K562 (cell line): ENCODE measurements around the gene TRERF1. TPM values are rescaled to one million over a fixed set of nuclear protein-coding genes. Genes with fewer than 3 reads are reported as not detected.
A peak's percentile ranks its signal among the peaks of the same experiment; 100 is the strongest.

ENCODE experiments used
- ATAC-seq: fragments of 200-7000 bp; cut with Tn5 transposase; 3 replicates; pipeline ENCODE4 v1.9.1; 2020; ENCODE audit warnings: moderate library complexity
- BruUV-seq: library from RNA; stranded (reverse); fragments of 400-500 nt; replicated peaks from 2 replicates; lab custom pipeline; 2021; lab: Mats Ljungman, UMichigan
- CTCF ChIA-PET: fragments of 300-600 bp; formaldehyde crosslinking; extraction: SDS; loops from one replicate; lab custom pipeline; 2021; ENCODE audit warnings: low intra/inter-chr PET ratio; lab: Yijun Ruan, JAX
- POLR2A ChIA-PET: fragments of 300-600, 350-650 bp; sonication (Branson Sonifier 250); formaldehyde crosslinking; extraction: SDS; loops from one replicate; lab custom pipeline; 2021; ENCODE audit warnings: antibody characterized with exemption, inconsistent platforms; lab: Yijun Ruan, JAX
- DNase-seq, 4 experiments: peaks; one replicate each; pipeline versions ENCODE4 v3.0.0 to v3.0.0-alpha.2; 2011 to 2018; ENCODE audit warnings: low spot score in 3 of 4, mixed read lengths in 3 of 4; ENCODE audit errors: extremely low read depth in 1 of 4
- FAIRE-seq: peaks from 2 replicates; lab custom pipeline; 2011; peaks lifted over from hg19 to GRCh38; lab: Jason Lieb, UNC
- H2AFZ ChIP-seq: 2 replicates; pipeline ENCODE4 v1.6.0; 2011; ENCODE audit warnings: low read depth, low read length, control low read depth, inconsistent platforms
- H3K27ac ChIP-seq: fragments of 200-600 bp; 3 replicates; pipeline ENCODE4 v1.8.0; 2011; ENCODE audit warnings: low read depth, mild to moderate bottlenecking, control low read depth, inconsistent platforms, low read length, moderate library complexity, mixed read lengths; ENCODE audit errors: extremely low read depth
- H3K27me3 ChIP-seq, 2 experiments: fragments of 300-600 bp in 1 of 2; 2 replicates in 1 of 2; 3 replicates in 1 of 2; pipeline versions ENCODE4 v1.6.0 to v1.8.0; 2011; ENCODE audit warnings: inconsistent platforms in 2 of 2, low read length in 2 of 2, mild to moderate bottlenecking in 1 of 2, mixed read lengths in 1 of 2, moderate library complexity in 1 of 2; ENCODE audit not compliant: control insufficient read depth in 2 of 2, insufficient read depth in 2 of 2
- H3K36me3 ChIP-seq: fragments of 300-600 bp; 3 replicates; pipeline ENCODE4 v1.8.0; 2011; ENCODE audit warnings: mild to moderate bottlenecking, low read length, inconsistent platforms; ENCODE audit not compliant: control insufficient read depth, insufficient read depth
- H3K4me1 ChIP-seq, 2 experiments: fragments of 200-600 bp in 1 of 2; replicated peaks in 1 of 2; 2 replicates in 1 of 2; 3 replicates in 1 of 2; pipeline versions ENCODE4 v1.5.1 to v1.8.0; 2011; ENCODE audit warnings: inconsistent platforms in 2 of 2, low read length in 2 of 2, mild to moderate bottlenecking in 1 of 2, mixed read lengths in 1 of 2, moderate library complexity in 1 of 2; ENCODE audit not compliant: control insufficient read depth in 2 of 2, insufficient read depth in 2 of 2
- H3K4me2 ChIP-seq: 2 replicates; pipeline ENCODE4 v1.6.1; 2011; ENCODE audit warnings: low read length, control low read depth, inconsistent platforms, mixed read lengths; ENCODE audit not compliant: insufficient read depth
- H3K4me3 ChIP-seq: fragments of 200-600 bp; sonication (generic), shearing (Covaris generic); 2 replicates; pipeline ENCODE4 v1.5.1; 2016; ENCODE audit warnings: control low read depth, inconsistent platforms
- H3K79me2 ChIP-seq: fragments of 200-600 bp; 3 replicates; pipeline ENCODE4 v1.8.0; 2011; ENCODE audit warnings: low read length, inconsistent platforms; ENCODE audit not compliant: control insufficient read depth, insufficient read depth
- H3K9ac ChIP-seq, 2 experiments: 2 replicates each; pipeline versions ENCODE4 v1.6.0 to v1.6.1; 2011; ENCODE audit warnings: low read depth in 2 of 2, low read length in 2 of 2, control low read depth in 1 of 2, inconsistent platforms in 1 of 2, mild to moderate bottlenecking in 1 of 2, mixed read lengths in 1 of 2; ENCODE audit not compliant: insufficient read depth in 1 of 2
- H3K9me1 ChIP-seq: one replicate; pipeline ENCODE4 v1.6.0; 2011; ENCODE audit warnings: inconsistent platforms, mild to moderate bottlenecking, low read length, moderate library complexity; ENCODE audit not compliant: control insufficient read depth, insufficient read depth
- H3K9me3 ChIP-seq: replicated peaks from 2 replicates; pipeline ENCODE4 v1.5.1; 2011; ENCODE audit warnings: low read depth, low read length, inconsistent platforms; ENCODE audit not compliant: control insufficient read depth, insufficient read depth
- H4K20me1 ChIP-seq: replicated peaks from 2 replicates; pipeline ENCODE4 v1.6.1; 2011; ENCODE audit warnings: low read length, inconsistent platforms, mixed read lengths; ENCODE audit not compliant: control insufficient read depth, insufficient read depth
- CREM ChIP-seq: IDR thresholded peaks from 2 replicates; pipeline ENCODE4 v1.6.1; 2014; ENCODE audit warnings: antibody characterized with exemption, low read depth
- CSDE1 ChIP-seq, 2 experiments: fragments of 450-650 bp; IDR thresholded peaks; 2 replicates each; pipeline ENCODE4 v1.6.1; 2016; ENCODE audit warnings: mild to moderate bottlenecking in 1 of 2
- ETV1 ChIP-seq: fragments of 450-650 bp; conservative IDR thresholded peaks from 2 replicates; pipeline ENCODE4 v1.6.1; 2016; ENCODE audit warnings: missing genetic modification characterization, control low read depth, low read depth, missing compliant biosample characterization
- FOXP1 ChIP-seq: sonication (generic); formaldehyde crosslinking; IDR thresholded peaks from 2 replicates; pipeline ENCODE4 v1.8.0; 2022; ENCODE audit warnings: mild to moderate bottlenecking, missing genetic modification reagents
- NCOA4 ChIP-seq: fragments of 450-650 bp; IDR thresholded peaks from 2 replicates; pipeline ENCODE4 v1.6.1; 2018; ENCODE audit warnings: mild to moderate bottlenecking; ENCODE audit not compliant: partially characterized antibody
- NRF1 ChIP-seq, 2 experiments: fragments of 450-650 bp; IDR thresholded peaks in 1 of 2; conservative IDR thresholded peaks in 1 of 2; 2 replicates each; pipeline ENCODE4 v1.6.1; 2014; ENCODE audit warnings: mild to moderate bottlenecking in 2 of 2
- RFX5 ChIP-seq: IDR thresholded peaks from 2 replicates; pipeline ENCODE4 v1.6.1; 2011; ENCODE audit warnings: low read depth, mild to moderate bottlenecking, improper control_type of control experiment, low read length
- SP1 ChIP-seq: sonication (generic); formaldehyde crosslinking; IDR thresholded peaks from 2 replicates; pipeline ENCODE4 v1.8.1; 2022; ENCODE audit warnings: mild to moderate bottlenecking, missing genetic modification reagents
- THRAP3 ChIP-seq: fragments of 450-650 bp; IDR thresholded peaks from 2 replicates; pipeline ENCODE4 v1.6.1; 2016; ENCODE audit warnings: mild to moderate bottlenecking, inconsistent platforms, borderline replicate concordance
- ZNF140 ChIP-seq: fragments of 250-450 bp; sonication (Bioruptor Pico); IDR thresholded peaks from 2 replicates; pipeline ENCODE4 v1.8.0; 2021; ENCODE audit warnings: moderate library complexity, mild to moderate bottlenecking, inconsistent platforms
- WGBS: fragments of 100-300 bp; shearing (Covaris generic); methylation state at CpG from one replicate; pipeline ENCODE4 v1.1.6; 2016; ENCODE audit warnings: low coverage, mixed read lengths; ENCODE audit not compliant: insufficient coverage; ENCODE audit errors: missing lambda C conversion rate; 5-methylcytosine and 5-hydroxymethylcytosine counted together
- in situ Hi-C: fragments of 300-500 bp; cut with MboI; formaldehyde crosslinking; loops from 4 replicates; pipeline ENCODE4 v1.15.0; 2018; ENCODE audit warnings: inconsistent platforms, mixed read lengths
- intact Hi-C: fragments of 100-400 bp; cut with micrococcal nuclease; formaldehyde crosslinking; loops from 2 replicates; pipeline ENCODE4 v1.14.2; 2022
- polyA plus RNA-seq, 8 experiments: library from polyadenylated mRNA; depleted of rRNA in 4 of 8; stranded (reverse) in 5 of 8; unstranded in 3 of 8; fragments of >200 nt; fragmentation: Nextera tagmentation in 2 of 8; fragmentation: Illumina TruSeq in 1 of 8; extraction: Ambion mirVana in 2 of 8; extraction: Trizol in 1 of 8; gene quantifications; 2 replicates each; pipeline versions ENCODE4 v1.2.1 to v1.2.3, GENCODE V29; 2011 to 2014; ENCODE audit warnings: inconsistent platforms in 1 of 8, missing spikeins in 1 of 8
- total RNA-seq, 7 experiments: library from RNA; depleted of rRNA in 6 of 7; stranded (reverse); fragments of >200 nt in 6 of 7; fragmentation: Illumina TruSeq in 2 of 7; extraction: Trizol in 2 of 7; gene quantifications; 2 replicates each; pipeline versions ENCODE4 v1.2.1 to v1.2.3, GENCODE V29; 2011 to 2021; ENCODE audit warnings: low replicate concordance in 1 of 7
- TF ChIP-seq, protein P1 (sequence below): fragments of 450-650 bp; IDR thresholded peaks from 2 replicates; pipeline ENCODE4 v1.6.1; 2018; ENCODE audit not compliant: partially characterized antibody
- TF ChIP-seq, protein P2 (sequence below), 2 experiments: fragments of 450-650 bp; IDR thresholded peaks; 2 replicates each; pipeline ENCODE4 v1.6.1; 2018; ENCODE audit warnings: mild to moderate bottlenecking in 2 of 2, low read depth in 1 of 2; ENCODE audit not compliant: partially characterized antibody in 2 of 2

Gene TRERF1
- total and polyA plus RNA-seq, 9 of the 15 experiments (the other 6 are each of a cell fraction or from before 2014, with no cell fraction given), result 0.04 to 0.20 (median 0.07) TPM; not detected in 3

DNA sequence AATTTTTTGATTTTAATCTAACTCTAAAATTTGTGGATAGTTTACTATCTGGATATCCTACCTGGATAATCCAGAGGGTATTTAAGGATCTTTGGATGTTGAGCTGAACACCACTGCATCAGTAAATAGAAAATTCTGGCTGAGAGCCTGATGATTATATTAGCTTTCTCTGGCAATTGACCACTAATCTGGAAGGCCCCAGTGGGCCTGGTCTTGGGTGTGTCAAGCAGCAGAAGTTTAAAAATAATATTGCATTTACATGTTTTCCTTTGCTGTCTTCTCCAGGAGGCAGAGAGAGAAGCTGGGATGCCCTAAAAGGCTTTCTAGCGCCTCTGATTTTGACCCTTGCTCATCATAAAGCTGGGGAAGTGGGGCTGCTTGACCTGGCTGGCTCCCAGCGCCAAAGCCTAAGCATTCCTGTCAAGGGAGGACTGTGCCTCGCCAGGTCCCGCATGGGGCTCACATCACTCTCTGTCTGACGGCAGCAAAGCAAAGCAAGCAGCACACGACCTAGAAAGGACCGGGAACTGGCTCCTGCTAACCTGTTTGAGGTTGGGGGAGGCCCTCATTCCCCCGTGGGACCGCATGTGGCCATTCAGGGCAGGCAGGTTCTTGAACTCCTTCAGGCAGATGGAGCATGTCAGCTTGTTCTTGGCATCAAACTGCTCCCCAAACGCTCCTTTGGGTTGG, 187.4 kb downstream of the TRERF1 start (continued):
- TF ChIP-seq THRAP3, result no peak
- no peak for TF ChIP-seq CSDE1 (IDR thresholded peaks at IDR 0.05)
- no peak for TF ChIP-seq FOXP1
- no peak for TF ChIP-seq SP1 (CRISPR knock-in tag)
- TF ChIP-seq, all 486 proteins: peak for 0

DNA sequence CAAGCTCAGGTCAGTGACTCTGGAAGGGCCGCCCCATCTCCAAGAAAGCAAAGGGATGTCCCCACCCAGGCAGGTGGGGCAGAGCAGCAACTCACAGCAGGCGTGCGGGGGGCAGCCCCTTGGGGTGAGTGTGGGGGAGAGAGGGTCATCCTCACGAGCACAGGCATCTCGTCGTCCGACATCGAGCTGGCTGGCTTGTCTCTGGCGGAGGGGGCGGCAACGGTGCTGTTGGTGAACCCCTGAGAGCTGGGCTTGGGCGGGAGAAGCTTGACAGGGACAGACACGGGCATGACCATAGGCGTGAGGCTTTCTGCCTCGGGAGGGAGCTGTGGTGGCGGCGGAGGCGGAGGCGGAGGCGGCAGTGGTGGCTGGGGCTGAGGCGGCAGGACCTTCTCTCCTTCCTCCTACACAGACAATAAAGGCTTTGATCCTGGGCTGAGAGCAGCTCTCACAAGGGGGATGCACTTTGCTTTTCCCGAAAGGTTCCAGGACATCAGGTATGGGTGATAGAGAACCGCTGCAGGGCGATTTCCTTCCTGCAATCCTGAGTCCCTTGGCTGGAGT, 188.5 kb downstream of the TRERF1 start:
- DNase-seq (peak; percentile 36 to 48 (median 38)), FAIRE-seq (peak; percentile 46), ATAC-seq (peak; percentile 74)
- no peak overlapping the region for H2AFZ ChIP-seq
- BruUV-seq, result no TSS peak
- no peak overlapping the region for H3K4me3 ChIP-seq
- peaks cover 34 to 52% of the 10 kb centered on the region in 2 experiments for H3K27me3 ChIP-seq
- POLR2A ChIA-PET, result interaction anchor here (1.0 kb wide), 1 partner anchor 169 kb away, joined by 4 read pairs; no protein-coding TSS in a partner anchor
- intact Hi-C loops (loop anchor here (5.0 to 10.0 kb wide), 2 partner anchors 284 to 462 kb away; partner anchors contain the start of gene PRPH2), in situ Hi-C loops (no loop called here)
- H3K36me3 ChIP-seq, result no peaks in the 10 kb centered on the region
- no peak overlapping the region for H3K4me2 ChIP-seq
- H3K79me2 ChIP-seq, result no peaks in the 10 kb centered on the region
- H3K9ac ChIP-seq, result peak overlapping the region in 1 of 2 experiments; percentile 83; a peak in 2 of 4 replicates
- no peak overlapping the region for H3K27ac ChIP-seq
- 5% methylated on average over 22 of the region's 24 CpGs for WGBS
- H3K9me3 ChIP-seq, result no peaks in the 10 kb centered on the region
- CTCF ChIA-PET, result no interaction called here
- H3K4me1 ChIP-seq, result peaks cover 9 to 21% of the 10 kb centered on the region in 2 experiments
- H4K20me1 ChIP-seq, result no peaks in the 10 kb centered on the region
- no peaks in the 10 kb centered on the region for H3K9me1 ChIP-seq
- TF ChIP-seq, protein P1, sequence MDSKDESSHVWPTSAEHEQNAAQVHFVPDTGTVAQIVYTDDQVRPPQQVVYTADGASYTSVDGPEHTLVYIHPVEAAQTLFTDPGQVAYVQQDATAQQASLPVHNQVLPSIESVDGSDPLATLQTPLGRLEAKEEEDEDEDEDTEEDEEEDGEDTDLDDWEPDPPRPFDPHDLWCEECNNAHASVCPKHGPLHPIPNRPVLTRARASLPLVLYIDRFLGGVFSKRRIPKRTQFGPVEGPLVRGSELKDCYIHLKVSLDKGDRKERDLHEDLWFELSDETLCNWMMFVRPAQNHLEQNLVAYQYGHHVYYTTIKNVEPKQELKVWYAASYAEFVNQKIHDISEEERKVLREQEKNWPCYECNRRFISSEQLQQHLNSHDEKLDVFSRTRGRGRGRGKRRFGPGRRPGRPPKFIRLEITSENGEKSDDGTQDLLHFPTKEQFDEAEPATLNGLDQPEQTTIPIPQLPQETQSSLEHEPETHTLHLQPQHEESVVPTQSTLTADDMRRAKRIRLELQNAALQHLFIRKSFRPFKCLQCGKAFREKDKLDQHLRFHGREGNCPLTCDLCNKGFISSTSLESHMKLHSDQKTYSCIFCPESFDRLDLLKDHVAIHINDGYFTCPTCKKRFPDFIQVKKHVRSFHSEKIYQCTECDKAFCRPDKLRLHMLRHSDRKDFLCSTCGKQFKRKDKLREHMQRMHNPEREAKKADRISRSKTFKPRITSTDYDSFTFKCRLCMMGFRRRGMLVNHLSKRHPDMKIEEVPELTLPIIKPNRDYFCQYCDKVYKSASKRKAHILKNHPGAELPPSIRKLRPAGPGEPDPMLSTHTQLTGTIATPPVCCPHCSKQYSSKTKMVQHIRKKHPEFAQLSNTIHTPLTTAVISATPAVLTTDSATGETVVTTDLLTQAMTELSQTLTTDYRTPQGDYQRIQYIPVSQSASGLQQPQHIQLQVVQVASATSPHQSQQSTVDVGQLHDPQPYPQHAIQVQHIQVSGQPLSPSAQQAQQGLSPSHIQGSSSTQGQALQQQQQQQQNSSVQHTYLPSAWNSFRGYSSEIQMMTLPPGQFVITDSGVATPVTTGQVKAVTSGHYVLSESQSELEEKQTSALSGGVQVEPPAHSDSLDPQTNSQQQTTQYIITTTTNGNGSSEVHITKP, result peak; percentile 37
- TF ChIP-seq ETV1 (tag), result no peak
- TF ChIP-seq NCOA4, result no peak
- no peak for TF ChIP-seq RFX5
- TF ChIP-seq NRF1 (conservative IDR thresholded peaks at IDR 0.05 in 1 of 2, IDR thresholded peaks at IDR 0.05 in 1 of 2), result no peak
- TF ChIP-seq, protein P2, sequence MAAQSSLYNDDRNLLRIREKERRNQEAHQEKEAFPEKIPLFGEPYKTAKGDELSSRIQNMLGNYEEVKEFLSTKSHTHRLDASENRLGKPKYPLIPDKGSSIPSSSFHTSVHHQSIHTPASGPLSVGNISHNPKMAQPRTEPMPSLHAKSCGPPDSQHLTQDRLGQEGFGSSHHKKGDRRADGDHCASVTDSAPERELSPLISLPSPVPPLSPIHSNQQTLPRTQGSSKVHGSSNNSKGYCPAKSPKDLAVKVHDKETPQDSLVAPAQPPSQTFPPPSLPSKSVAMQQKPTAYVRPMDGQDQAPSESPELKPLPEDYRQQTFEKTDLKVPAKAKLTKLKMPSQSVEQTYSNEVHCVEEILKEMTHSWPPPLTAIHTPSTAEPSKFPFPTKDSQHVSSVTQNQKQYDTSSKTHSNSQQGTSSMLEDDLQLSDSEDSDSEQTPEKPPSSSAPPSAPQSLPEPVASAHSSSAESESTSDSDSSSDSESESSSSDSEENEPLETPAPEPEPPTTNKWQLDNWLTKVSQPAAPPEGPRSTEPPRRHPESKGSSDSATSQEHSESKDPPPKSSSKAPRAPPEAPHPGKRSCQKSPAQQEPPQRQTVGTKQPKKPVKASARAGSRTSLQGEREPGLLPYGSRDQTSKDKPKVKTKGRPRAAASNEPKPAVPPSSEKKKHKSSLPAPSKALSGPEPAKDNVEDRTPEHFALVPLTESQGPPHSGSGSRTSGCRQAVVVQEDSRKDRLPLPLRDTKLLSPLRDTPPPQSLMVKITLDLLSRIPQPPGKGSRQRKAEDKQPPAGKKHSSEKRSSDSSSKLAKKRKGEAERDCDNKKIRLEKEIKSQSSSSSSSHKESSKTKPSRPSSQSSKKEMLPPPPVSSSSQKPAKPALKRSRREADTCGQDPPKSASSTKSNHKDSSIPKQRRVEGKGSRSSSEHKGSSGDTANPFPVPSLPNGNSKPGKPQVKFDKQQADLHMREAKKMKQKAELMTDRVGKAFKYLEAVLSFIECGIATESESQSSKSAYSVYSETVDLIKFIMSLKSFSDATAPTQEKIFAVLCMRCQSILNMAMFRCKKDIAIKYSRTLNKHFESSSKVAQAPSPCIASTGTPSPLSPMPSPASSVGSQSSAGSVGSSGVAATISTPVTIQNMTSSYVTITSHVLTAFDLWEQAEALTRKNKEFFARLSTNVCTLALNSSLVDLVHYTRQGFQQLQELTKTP (IDR thresholded peaks at IDR 0.05; ENCODE audit: low read depth in 1 of 2, partially characterized antibody in 2 of 2), result no peak
- peak; percentile 14; the same call in 1 of the 2 replicates for TF ChIP-seq CREM
- no peak for TF ChIP-seq ZNF140 (CRISPR knock-in tag)
